CD4-positive, alpha-beta T cell treated with Interferon alpha-2 for 1 hour (primary cell): ENCODE data around the gene RGCC.
"Not testable (repeated sequence)": the region's sequence is repeated elsewhere in the genome, so short reads cannot be mapped to it uniquely, and the experiment has no call there.

Experiments
- DNase-seq, 2 donors: peaks; one replicate each; pipeline ENCODE4 v3.0.0-alpha.2; 2020 to 2022

Gene RGCC

DNA sequence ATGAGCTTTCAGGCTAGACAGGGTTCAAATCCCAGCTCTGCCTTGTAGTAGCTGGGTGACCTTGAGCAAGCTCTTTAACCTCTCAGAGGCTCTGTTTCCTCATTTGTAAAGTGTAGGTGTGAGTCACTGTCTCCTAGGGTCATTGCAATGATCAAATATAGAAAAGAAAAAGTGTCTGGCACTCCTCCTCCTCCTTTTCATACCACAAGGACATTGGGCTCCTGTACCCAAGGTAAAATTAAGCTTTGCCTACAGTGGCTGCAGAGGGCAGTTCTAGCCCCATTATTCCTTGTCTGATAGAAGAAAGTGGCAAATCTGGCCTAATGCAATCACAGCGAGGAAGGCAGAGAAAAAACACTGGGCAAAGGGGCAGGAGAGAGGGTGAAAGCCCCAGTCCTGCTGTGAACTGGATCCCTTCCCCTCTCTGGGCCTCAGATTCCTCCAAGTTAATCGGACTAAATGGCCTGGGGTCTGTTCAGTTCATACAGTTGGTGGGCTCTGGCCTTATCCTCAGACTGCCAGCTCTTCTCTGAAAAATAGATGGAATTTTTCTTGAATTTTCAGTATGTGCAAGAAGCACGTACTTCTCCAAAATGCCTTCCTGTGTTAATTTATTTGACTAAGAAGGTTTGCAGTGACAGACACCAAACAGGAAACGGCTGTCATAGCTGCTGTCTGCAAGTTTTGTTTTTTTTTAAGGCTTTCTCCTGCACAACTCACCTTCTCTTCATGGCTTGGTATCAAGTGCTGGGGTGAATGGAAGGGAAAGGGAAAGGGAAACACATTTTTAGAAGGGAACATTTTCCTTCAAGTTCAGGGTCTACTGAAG lies 35.3 kb downstream of the RGCC start:
- peak in 1 of 2 donors; percentile 56 for DNase-seq

DNA sequence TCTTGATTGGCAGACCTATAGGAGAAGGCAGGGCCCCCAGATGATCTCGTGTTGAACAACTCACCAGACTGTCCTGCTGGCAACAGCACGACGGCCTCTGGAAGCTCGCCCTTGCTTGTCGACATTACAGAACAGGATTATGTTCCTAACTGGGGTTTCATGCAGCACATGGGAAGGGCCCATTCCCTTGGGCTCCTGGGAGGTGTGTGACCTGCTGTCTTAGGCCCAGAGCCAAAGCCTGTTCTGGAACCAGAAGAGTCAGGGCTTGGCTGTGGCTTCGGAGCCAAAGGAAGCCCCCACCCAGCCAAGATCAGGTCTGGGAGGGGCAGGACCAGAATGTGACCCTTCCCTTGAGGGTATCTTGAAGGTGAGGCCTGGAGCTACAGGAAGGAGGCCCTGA lies 36.9 kb downstream of the RGCC start:
- DNase-seq, result no peak

DNA sequence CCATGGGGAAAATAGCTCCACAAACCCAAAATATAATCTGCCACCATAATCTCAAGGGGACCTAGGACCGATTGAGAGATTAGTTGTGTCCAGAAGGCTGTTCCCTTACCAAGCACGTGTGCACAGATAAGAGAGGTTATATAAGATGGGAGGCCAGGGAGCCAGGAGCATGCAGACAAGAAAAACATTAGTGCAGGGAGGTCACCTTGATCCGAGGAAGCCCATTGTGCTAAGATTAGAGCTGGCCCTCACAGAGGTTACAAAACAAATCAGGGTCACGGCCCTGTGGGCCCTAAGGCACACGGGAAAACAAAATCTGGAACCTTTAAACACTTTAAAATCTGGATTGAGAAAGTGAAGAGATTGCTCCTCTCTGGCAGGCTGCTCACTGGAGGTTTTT lies 37.7 kb downstream of the RGCC start:
- DNase-seq, result no peak

DNA sequence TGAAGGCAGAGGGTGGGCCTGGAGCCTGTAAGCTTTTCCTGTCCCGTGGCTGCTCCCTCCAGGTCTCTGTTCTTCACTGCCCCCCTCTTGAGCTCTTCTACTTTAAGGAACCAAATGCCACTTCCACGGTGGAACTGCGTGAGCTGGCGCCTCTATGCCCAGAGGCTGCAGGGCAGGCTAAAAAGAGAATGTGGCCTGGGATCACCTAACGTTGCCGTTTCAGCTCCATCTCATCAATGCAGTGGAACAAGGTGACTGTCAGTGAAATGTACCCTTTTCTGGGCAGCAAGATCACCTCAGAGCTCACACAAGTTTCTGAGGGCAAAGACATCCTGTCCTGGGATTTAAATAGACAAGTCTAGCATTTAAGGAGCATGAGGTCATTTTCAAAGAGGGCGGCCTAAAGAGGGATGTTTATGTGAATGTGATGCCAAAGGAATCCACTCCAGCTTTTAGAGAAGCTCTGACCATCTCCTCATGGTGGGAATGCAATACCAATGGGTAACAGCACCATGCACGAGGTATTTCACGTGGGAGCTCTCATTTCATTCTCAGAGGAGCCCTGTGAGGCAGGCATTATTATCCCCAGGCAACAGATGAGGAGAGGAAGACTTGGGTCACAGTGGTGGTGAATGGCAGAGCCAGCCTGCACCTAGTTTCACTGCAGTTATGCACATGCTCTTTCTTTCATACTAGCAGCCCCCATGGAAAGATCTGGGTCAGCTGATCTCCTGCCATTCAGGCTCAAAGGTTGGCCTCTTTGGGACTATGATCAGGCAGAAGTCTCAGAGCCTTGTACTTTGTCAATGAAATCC lies 39.3 kb downstream of the RGCC start:
- no peak for DNase-seq

DNA sequence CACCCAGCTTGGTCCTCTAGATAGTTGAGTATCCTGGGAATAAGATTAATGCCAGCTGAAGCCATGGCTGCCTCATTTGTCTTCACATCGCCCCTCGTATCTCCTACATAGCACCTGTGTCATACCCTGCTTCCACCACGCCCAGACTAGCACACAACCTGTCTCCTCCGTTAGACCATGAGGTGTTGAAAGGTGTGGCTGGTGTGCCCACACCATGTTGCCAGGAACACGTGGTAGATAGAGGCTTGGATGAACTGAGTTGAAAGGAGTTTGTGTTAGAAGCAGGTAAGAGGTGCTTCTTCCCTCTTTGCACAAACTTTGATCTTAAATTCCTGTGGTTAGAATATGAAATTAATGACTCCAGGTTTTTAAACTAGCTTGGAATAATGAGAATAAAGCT lies 40.1 kb downstream of the RGCC start:
- no peak for DNase-seq

DNA sequence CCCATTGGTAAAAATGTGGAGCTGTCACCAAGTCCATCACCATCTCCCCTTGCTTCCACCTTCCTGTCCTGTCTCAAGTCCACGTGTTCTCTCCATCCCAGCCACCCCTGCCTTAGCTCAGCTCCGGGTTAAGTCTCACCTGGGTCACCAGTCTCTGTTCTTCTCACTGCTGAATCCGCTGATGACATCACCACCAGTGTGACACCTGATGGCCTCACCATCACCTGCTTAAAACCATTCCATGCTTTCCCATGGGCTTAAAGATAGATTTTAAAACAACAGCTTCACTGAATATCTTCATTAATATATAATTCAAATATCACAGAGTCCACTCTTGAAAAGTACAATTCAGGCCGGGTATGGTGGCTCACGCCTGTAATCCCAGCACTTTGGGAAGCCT lies 42.1 kb downstream of the RGCC start:
- DNase-seq, result no peak

DNA sequence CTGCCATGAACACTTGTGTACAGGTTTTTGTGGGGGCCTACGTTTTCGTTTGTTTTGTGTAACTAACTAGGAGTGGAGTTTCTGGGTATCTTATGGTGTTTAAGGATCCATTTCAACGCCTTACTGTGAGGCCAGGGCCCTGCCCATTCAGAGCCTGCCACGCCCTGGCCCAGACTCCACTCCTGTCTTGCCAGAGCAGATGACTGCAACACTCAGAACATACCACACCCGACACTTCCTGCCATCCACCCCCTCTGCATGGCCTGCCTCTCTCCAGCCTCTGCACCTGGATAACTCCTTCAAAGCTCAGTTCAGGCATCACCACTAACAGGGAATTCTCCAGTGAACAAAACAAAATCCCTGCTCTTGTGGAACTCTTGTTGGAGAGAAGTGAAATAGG lies 43.2 kb downstream of the RGCC start:
- peak in 1 of 2 donors; percentile 38 for DNase-seq

DNA sequence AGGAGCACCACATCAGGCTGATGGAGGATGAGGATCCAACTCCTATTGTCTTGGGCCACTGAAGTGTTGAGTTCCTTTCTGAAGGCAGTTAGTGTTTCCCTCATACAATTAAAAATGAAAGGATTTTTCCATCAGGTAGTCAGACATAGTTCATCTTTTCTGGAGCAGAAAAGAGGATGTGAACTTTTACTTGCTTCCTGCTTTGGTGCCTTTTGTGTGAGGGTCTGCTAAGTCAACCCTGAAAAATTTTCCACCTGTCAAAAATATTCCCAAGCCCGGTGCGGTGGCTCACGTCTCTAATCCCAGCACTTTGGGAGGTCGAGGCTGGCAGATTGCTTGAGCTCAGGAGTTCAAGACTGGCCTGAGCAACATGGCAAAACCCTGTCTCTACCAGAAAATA lies 43.9 kb downstream of the RGCC start:
- DNase-seq, result no peak

DNA sequence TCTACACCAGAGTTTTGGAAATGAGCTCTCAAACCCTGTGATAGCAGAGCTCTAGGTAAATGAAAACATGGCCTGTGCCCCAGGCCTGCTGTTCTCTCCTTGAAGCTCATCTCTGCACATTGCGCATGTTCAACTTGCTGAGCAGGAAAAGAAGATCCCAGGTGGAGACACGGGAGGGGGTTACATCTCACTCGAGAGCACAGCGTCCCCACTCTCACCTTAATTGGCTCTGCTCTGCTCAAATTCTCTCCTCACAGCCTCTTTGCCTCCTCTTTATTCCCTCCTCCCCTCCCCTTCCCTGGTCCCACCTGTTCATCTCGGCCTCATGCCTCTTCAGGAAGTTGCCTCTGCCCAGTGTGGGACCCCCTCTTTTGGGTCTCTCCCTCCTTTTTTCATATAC lies 44.7 kb downstream of the RGCC start:
- no peak for DNase-seq

DNA sequence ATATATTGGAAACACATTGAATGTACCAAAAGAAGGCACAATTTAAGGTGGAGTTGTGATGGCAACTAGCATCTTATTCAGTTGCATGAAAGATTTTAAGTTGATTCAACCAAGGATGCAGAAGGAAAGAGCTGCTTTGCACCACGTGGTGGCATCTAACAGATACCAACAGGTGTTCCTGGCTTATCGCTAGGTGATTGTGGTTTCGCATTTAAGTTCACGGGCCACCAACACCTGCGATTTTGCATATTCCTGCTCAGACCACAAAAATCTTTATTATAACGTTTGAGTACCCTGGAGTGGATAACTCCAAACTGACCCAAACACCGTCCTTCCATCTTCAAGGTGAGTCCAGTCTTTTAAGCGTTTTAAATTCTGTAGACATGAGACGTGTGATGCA lies 45.3 kb downstream of the RGCC start:
- DNase-seq, result peak in 1 of 2 donors; percentile 38

DNA sequence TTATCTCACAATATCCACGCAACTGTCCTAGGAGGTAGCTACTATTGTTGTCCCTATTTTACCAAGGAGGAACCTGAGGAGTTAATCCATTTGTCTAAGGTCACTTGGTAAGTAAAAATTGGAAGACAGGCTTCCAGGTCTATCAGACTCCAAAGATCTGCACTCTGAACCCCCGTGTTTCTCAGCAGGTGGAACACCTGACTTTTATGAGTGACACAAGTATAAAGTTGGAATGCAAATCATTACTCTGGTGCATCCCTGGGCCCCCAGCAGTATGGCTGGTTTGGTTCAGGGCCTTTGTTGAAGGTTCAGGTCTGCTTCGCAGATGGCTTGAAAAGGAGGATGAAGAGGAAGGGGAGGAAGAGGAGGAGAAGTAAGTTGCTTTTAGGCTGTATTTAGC lies 46.0 kb downstream of the RGCC start:
- no peak for DNase-seq

DNA sequence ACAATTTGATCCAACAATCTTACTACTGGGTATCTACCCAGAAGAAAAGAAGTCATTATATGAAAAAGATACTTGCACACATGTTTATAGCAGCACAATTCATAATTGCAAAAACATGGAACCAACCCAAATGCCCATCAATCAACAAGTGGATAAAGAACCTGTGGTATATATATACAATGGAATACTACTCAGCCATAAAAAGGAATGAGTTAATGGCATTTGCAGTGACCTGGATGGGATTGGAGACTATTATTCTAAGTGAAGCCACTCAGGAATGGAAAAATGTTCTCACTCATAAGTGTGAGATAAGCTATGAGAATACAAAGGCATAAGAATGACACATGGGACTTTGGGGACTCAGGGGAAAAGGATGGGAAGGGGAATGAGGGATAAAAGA lies 47.3 kb downstream of the RGCC start:
- not testable (repeated sequence) for DNase-seq

DNA sequence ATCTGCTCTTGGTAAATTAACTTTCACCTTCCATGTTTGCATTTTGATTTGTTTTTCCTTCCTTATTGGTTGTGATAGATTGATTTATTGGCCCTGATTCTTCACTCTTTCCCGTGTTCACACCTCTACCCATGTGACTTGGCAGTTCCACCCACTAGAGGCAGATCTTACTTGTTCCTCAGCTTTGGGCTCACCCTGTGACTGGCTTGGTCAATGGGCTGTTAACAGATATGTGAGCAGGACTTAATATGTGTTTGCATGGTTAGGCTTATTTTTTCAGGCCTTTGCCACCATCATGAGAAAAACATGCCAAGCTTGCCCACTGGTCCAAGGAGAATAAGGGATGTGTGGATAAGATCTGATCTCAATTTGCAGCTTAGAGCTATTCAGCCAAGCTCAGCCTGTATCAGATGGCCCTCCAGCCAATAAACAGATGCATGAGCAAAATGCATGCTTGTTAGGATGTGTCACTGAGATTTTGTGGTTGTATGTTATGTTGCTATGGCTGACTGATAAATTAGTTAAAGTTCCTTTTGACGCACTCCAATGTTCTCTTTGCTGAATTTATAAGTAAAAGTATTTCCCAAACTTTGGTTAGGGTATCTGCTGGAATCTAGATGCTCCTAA lies 48.0 kb downstream of the RGCC start:
- DNase-seq, result no peak

DNA sequence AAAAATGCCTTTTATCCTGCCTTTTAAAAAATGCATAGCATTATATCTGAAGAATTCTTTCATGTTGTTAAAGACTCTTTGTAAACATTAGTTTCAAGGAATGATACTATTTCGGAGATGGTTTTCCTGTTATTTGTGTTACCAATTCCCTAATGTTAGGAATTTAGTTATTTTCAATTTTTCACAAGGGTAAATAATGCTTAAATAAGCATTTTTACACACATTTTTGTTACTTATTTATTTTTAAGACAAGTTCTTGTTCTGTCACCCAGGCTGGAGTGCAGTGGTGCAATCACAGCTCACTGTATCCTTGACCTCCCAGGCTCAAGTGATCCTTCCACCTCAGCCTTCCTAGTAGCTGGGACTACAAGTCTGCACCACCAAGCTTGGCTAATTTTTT lies 49.0 kb downstream of the RGCC start:
- DNase-seq, result no peak

DNA sequence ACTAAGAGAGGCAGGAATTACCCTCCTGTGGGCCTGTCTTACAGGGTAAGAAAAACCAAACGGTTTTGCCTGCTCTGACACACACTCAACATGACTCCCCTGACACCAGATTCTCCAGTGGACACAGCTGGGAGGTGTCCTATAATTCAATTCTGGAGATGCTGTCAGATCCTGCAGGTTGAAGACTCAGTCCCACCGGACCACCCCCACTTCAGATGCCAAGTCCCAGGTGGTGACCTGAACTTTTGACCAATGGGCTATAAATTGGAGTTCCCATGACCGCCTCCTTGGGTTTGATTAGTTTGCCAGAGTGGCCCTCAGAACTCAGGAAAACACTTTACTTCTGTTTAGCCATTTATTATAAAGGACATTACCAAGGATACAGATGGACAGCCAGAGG lies 52.6 kb downstream of the RGCC start:
- DNase-seq, result no peak

DNA sequence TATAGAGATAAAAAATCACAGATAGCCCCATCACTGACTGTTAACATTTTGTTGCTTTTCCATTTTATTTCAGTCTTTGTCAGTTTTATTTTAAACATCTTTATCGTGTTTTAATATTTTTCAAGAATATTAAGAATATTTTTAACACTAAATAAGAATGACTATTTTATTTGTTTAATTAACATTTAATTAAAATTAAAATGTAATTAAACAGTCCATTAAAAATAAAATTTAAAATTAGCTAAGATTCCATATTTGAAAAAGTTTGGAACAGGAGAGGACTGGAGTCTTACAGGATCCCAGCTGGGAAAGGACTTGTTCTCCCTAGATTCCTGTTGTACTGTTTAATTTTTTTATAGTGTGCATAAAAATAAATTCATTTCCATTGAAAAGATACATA lies 54.5 kb downstream of the RGCC start:
- no peak for DNase-seq

DNA sequence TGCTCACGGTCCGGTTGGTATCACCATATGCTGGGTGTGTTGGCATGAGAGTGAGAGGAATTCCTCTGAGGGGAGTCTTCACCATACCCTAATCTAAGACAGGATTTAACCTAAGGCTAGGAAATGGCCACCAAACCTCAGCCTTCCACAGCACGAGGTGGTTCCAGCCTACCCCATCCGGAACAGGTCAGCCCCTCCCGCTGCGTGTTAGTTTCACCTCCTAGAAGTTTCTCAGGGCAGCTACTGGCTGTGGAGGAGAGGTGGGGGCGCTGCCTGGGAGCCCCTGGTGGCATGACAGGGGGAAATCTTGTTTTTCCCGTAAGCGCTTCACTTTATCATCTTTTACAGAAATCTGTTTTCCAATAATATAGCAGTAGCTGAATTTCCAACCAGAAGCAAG lies 55.1 kb downstream of the RGCC start:
- peak in 1 of 2 donors; percentile 33 for DNase-seq

DNA sequence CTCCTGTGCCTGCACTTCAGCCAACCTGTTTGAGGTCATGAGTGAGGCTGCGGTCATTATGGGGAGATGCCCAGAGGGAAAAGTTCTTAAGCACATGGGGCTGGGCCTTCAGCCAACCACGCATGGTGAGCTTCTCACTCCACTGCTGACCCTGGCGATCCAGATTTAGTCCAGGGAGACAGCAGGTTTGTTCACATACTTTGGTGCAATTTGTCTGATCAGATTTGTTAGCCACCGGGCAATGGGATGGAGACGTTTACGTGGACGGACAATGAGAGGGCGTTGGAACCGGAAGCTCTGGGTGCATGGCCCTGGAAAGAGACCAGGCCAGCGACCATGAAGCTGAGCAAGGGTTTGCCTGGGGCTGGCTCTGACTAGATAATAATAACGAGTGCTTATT lies 56.2 kb downstream of the RGCC start:
- DNase-seq, result no peak

DNA sequence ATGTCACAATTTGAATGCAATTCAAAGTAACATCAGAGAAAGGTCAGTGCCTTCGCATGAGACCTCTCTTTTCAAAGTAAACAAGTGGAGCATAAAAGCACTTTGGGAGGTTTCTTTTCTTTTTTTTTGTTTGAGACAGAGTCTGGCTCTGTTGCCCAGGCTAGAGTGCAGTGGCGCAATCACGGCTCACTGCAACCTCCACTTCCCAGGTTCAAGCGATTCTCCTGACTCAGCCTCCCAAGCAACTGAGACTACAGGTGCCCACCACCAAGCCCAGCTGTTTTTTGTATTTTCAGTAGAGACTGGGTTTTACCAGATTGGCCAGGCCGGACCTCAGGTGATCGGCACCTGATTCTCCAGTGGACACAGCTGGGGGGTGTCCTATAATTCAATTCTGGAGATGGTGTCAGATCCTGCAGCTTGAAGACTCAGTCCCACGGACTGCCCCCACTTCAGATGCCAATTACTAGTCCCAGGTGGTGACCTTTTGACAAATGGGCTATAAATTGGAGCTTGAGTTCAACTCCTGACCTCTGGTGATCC lies 57.6 kb downstream of the RGCC start:
- DNase-seq, result no peak

DNA sequence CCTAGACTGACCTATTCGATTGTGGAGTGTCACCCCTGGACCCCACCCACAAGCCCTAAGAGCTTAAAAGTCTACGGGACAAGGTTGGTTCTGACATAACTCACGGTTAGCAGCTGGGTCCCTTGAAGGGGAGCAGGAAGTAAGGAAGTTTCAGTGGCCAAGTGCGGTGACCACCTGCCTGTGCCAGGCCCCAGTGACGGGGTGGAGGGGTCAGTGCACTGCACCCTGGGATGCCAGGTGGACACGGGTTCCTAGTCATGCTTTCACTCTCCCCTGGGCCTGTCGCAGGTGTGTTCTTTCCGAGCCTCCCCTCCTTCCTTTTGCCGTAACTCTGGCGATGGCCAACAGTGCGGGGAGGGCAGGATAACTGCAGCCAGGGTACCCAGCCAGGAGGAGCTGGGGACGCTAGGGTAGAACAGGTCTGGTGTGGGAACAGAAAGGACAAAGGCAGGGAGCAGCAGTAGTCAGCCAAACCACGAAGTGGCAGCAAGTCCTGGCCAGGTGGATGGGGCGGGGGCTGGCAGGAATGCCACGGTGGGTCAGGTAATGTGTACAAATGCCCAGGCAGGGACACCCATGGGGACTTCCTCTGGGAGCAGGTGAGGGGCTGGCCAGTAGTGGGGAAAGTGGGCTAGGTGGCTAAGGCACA lies 58.3 kb downstream of the RGCC start:
- DNase-seq, result no peak

DNA sequence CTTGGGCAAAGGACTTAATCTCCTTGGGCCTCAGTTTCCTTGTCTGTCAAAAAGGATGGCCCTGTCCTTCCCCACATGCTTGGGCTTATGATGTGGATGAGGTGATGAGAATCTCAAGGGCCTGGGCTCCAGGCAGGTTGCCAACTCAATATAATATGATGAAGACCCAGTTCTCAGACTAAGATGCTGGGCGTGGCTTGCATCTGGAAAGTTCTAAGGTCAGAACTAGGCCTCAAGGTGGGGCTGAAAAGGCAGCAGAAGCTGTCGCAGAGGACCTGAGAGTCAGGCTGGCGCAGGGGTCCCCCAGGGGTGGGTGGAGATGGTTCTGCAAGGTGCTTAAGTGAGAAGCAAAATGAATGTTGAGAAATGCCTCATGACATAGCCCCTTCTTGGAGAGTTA lies 58.8 kb downstream of the RGCC start:
- no peak for DNase-seq

DNA sequence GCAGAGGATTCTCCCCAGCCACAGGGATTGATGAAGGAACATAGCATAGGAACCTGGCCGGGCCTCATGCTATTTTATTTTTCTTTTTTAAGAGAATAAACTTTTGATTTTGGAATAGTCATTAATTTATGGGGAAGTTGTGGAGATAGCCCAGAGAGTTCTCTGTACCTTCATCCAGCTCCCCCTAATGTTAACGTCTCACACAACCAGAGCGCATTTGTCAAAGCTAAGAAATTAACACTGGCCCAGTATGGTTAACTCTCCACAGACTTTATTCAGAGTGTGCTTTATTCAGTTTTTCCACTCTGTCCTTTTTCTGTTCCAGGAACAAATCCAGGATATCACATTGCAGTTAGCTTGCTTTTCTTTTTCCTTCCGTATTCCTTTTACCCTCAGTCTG lies 59.4 kb downstream of the RGCC start:
- DNase-seq, result no peak

DNA sequence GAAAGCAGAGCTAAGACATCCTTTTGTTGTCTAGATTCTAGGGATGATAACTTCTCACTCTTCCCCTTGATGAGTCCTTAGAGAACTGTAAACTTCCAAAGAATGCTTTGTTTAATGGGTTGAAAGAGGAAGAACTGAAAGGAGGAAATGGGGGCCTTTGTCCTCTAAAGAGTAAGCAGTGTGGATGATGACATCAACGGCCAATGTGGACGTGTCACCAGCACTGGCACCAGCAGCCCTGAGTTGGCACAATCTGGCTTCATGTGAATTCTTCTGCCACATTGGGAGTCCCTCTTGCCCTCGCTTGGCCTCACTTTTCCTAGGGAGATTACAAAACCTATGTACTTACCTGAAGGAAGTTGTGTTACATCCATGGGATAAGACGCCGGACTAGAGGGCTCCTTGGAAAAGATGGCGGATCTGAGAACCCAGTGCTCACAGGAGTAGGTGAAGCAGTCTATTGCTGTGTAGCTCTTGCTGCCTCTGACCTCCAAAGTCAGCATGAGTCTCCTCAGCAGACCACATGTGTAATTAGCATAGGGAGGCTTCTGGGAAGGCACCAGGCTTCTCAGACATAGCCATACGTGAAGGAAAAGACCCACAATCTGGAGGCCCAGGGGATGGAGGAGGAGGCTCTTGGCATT lies 62.8 kb downstream of the RGCC start:
- DNase-seq, result peak in 1 of 2 donors; percentile 16
